Gastroesophageal sphincter (tissue), 4 donors: ENCODE data around the gene MYO7A. TPM values are rescaled to one million over a fixed set of nuclear protein-coding genes. Genes with fewer than 3 reads are reported as not detected.

Source experiments
- ATAC-seq: fragments of 150-250 bp; one replicate; pipeline ENCODE4 v1.9.1; 2016; ENCODE audit warnings: mild to moderate bottlenecking, moderate library complexity
- H3K27ac ChIP-seq, 4 donors: fragments of 200-600 bp; sonication (generic) in 3 of 4; 1 replicate in 3 of 4; 2 replicates in 1 of 4; pipeline ENCODE4 v1.5.1; 2016 to 2019
- H3K27me3 ChIP-seq: fragments of 200-600 bp; sonication (generic); one replicate; pipeline ENCODE4 v1.5.1; 2019
- H3K36me3 ChIP-seq, 2 donors: fragments of 200-600 bp; sonication (generic); one replicate each; pipeline ENCODE4 v1.5.1; 2019; ENCODE audit warnings: control low read depth in 1 of 2
- H3K4me1 ChIP-seq, 3 donors: fragments of 200-600 bp; sonication (generic); 1 replicate in 2 of 3; 2 replicates in 1 of 3; pipeline ENCODE4 v1.5.1; 2016 to 2019; ENCODE audit warnings: control low read depth in 2 of 3
- H3K4me3 ChIP-seq, 2 donors: fragments of 200-600 bp; sonication (generic); one replicate each; pipeline ENCODE4 v1.5.1; 2019; ENCODE audit warnings: mild to moderate bottlenecking in 1 of 2, moderate library complexity in 1 of 2
- H3K9me3 ChIP-seq, 3 donors: fragments of 200-600 bp; sonication (generic); one replicate each; pipeline ENCODE4 v1.5.1; 2017 to 2019; ENCODE audit warnings: control low read depth in 2 of 3
- CTCF ChIP-seq, 4 experiments: fragments of 200-600 bp in 2 of 4; fragments of 450-650 bp in 2 of 4; sonication (generic) in 1 of 4; IDR thresholded peaks; one replicate each; pipeline ENCODE4 v1.5.1; 2017 to 2019; ENCODE audit warnings: antibody characterized with exemption in 4 of 4, mild to moderate bottlenecking in 2 of 4, moderate library complexity in 2 of 4
- EP300 ChIP-seq: sonication (generic); formaldehyde crosslinking; IDR thresholded peaks from one replicate; pipeline ENCODE4 v1.6.1; 2017; ENCODE audit warnings: antibody characterized with exemption, mild to moderate bottlenecking
- POLR2A ChIP-seq, 2 donors: fragments of 450-650 bp; IDR thresholded peaks; one replicate each; pipeline ENCODE4 v1.6.1; 2017; ENCODE audit warnings: antibody characterized with exemption in 2 of 2, mild to moderate bottlenecking in 2 of 2, moderate library complexity in 1 of 2
- POLR2AphosphoS5 ChIP-seq: sonication (generic); formaldehyde crosslinking; IDR thresholded peaks from one replicate; pipeline ENCODE4 v1.6.1; 2017; ENCODE audit warnings: antibody characterized with exemption
- WGBS, 2 donors: methylation state at CpG; one replicate each; pipeline ENCODE4 v1.1.5; 2018; ENCODE audit warnings: low coverage in 1 of 2; 5-methylcytosine and 5-hydroxymethylcytosine counted together
- total RNA-seq, 4 donors: library from RNA; depleted of rRNA; stranded (reverse); fragments of >200 nt; gene quantifications; one replicate each; pipeline ENCODE4 v1.1.0, GENCODE V29; 2016

MYO7A gene
- total RNA-seq, 4 donors from 2014 or later, result 4.0 to 11.8 (median 8.7) TPM

GRCh38 chr11:77124041-77124440 is 4.0 kb upstream of the MYO7A start:
- Histone ChIP-seq H3K9me3 (no peaks in the 10 kb centered on the region), H3K36me3 (peaks cover 0 to 50% of the 10 kb centered on the region in 2 donors), H3K4me1 (peaks cover 0 to 22% (median 4%) of the 10 kb centered on the region in 3 donors), H3K27me3 (peaks cover 14% of the 10 kb centered on the region), H3K27ac (no peak overlapping the region), H3K4me3 (no peak overlapping the region)
- no peak for ATAC-seq
- no peak for TF ChIP-seq POLR2AphosphoS5
- no peak for TF ChIP-seq EP300
- no peak for TF ChIP-seq POLR2A (IDR thresholded peaks at IDR 0.05)
- no peak for TF ChIP-seq CTCF (IDR thresholded peaks at IDR 0.05)
- WGBS, 2 donors, result 86 to 87% methylated on average over 5 to 8 of the region's 8 CpGs

- no peak overlapping the region for H3K27ac ChIP-seq
- TF ChIP-seq POLR2A (IDR thresholded peaks at IDR 0.05) (no peak), POLR2AphosphoS5 (no peak), EP300 (no peak), CTCF (IDR thresholded peaks at IDR 0.05) (no peak)
- 100% methylated on average over 1 of the region's 6 CpGs; no CpG with 5 or more reads in 1 of the 2 donors for WGBS, 2 donors
- H3K9me3 ChIP-seq, result no peaks in the 10 kb centered on the region
- peaks cover 0 to 22% (median 4%) of the 10 kb centered on the region in 3 donors for H3K4me1 ChIP-seq
- no peak for ATAC-seq
- H3K27me3 ChIP-seq, result peaks cover 14% of the 10 kb centered on the region
- H3K36me3 ChIP-seq, result peaks cover 0 to 46% of the 10 kb centered on the region in 2 donors
- no peak overlapping the region for H3K4me3 ChIP-seq
Measured at GRCh38 chr11:77124488-77124887, 3.6 kb upstream of the MYO7A start.

- Histone ChIP-seq H3K27ac (no peak overlapping the region), H3K9me3 (no peaks in the 10 kb centered on the region), H3K27me3 (peaks cover 14% of the 10 kb centered on the region), H3K36me3 (peaks cover 0 to 38% of the 10 kb centered on the region in 2 donors), H3K4me1 (peaks cover 0 to 26% (median 4%) of the 10 kb centered on the region in 3 donors), H3K4me3 (no peak overlapping the region)
- TF ChIP-seq CTCF (IDR thresholded peaks at IDR 0.05) (no peak), EP300 (no peak), POLR2A (IDR thresholded peaks at IDR 0.05) (no peak)
- WGBS, 2 donors, result 41 to 67% methylated on average over 1 to 5 of the region's 6 CpGs
- no peak for ATAC-seq
Measured at GRCh38 chr11:77125191-77125590, 2.9 kb upstream of the MYO7A start.

- WGBS, 2 donors, result 0 to 56% methylated on average over 1 to 3 of the region's 4 CpGs
- Histone ChIP-seq H3K36me3 (peaks cover 0 to 33% of the 10 kb centered on the region in 2 donors), H3K4me1 (peaks cover 0 to 31% (median 4%) of the 10 kb centered on the region in 3 donors), H3K9me3 (no peaks in the 10 kb centered on the region), H3K4me3 (no peak overlapping the region), H3K27ac (no peak overlapping the region), H3K27me3 (peaks cover 14% of the 10 kb centered on the region)
- no peak for ATAC-seq
- TF ChIP-seq EP300 (no peak), CTCF (IDR thresholded peaks at IDR 0.05) (no peak), POLR2AphosphoS5 (no peak), POLR2A (IDR thresholded peaks at IDR 0.05) (no peak)
Measured at GRCh38 chr11:77125695-77126094, 2.4 kb upstream of the MYO7A start.

- 84 to 90% methylated on average over 7 to 11 of the region's 17 CpGs for WGBS, 2 donors
- TF ChIP-seq EP300 (no peak), POLR2AphosphoS5 (no peak), POLR2A (IDR thresholded peaks at IDR 0.05) (no peak), CTCF (IDR thresholded peaks at IDR 0.05) (no peak)
- Histone ChIP-seq H3K4me1 (peaks cover 0 to 37% (median 8%) of the 10 kb centered on the region in 3 donors), H3K9me3 (no peaks in the 10 kb centered on the region), H3K27ac (no peak overlapping the region), H3K4me3 (no peak overlapping the region), H3K36me3 (peaks cover 0 to 28% of the 10 kb centered on the region in 2 donors), H3K27me3 (peaks cover 14% of the 10 kb centered on the region)
- ATAC-seq, result no peak
Measured at GRCh38 chr11:77126156-77126775, 1.8 kb upstream of the MYO7A start.
